HG03571 (cell line): ENCODE results near the gene SLC35E1.

Source experiments
- ATAC-seq: cut with Tn5 transposase; IDR thresholded peaks from one replicate; pipeline ENCODE4 v1.9.1; 2021; ENCODE audit not compliant: unreplicated experiment

SLC35E1 gene

GRCh38 chr19:16582486-16583261 lies 10.5 kb upstream of the SLC35E1 start:
- ATAC-seq: no peak

- no peak for ATAC-seq
These were observed 9.7 kb upstream of the SLC35E1 start for GRCh38 chr19:16581971-16582343.

GRCh38 chr19:16581145-16581970 lies 9.1 kb upstream of the SLC35E1 start:
- no peak for ATAC-seq

GRCh38 chr19:16579381-16579780 lies 7.2 kb upstream of the SLC35E1 start:
- ATAC-seq: no peak

- no peak for ATAC-seq
These were observed 5.3 kb upstream of the SLC35E1 start for GRCh38 chr19:16577531-16577985.

GRCh38 chr19:16576690-16577530 lies 4.7 kb upstream of the SLC35E1 start:
- ATAC-seq: no peak

GRCh38 chr19:16575861-16576689 lies 3.9 kb upstream of the SLC35E1 start:
- no peak for ATAC-seq

- ATAC-seq: no peak
These were observed 3.1 kb upstream of the SLC35E1 start for GRCh38 chr19:16575282-16575681.

GRCh38 chr19:16573925-16574324 lies 1.7 kb upstream of the SLC35E1 start:
- ATAC-seq: no peak

GRCh38 chr19:16573296-16573695 lies 1.1 kb upstream of the SLC35E1 start:
- no peak for ATAC-seq

GRCh38 chr19:16571822-16572331 lies 338 bp downstream of the SLC35E1 start:
- ATAC-seq: no peak

GRCh38 chr19:16571283-16571682 lies 932 bp downstream of the SLC35E1 start:
- ATAC-seq: no peak

GRCh38 chr19:16569609-16570320 lies 2.5 kb downstream of the SLC35E1 start:
- no peak for ATAC-seq

GRCh38 chr19:16566702-16567101 lies 5.5 kb downstream of the SLC35E1 start:
- no peak for ATAC-seq

GRCh38 chr19:16566161-16566560 lies 6.1 kb downstream of the SLC35E1 start:
- ATAC-seq: no peak

GRCh38 chr19:16564842-16565241 lies 7.4 kb downstream of the SLC35E1 start:
- ATAC-seq: no peak

- no peak for ATAC-seq
These were observed 9.6 kb downstream of the SLC35E1 start for GRCh38 chr19:16562608-16563025.

GRCh38 chr19:16561382-16561781 lies 10.8 kb downstream of the SLC35E1 start:
- ATAC-seq: no peak

GRCh38 chr19:16559780-16560276 lies 12.4 kb downstream of the SLC35E1 start:
- ATAC-seq: no peak
